Measurements from ENCODE around the gene OR13F1. TPM values are rescaled to one million over a fixed set of nuclear protein-coding genes. Genes with fewer than 3 reads are reported as not detected.

OR13F1 gene, protein sequence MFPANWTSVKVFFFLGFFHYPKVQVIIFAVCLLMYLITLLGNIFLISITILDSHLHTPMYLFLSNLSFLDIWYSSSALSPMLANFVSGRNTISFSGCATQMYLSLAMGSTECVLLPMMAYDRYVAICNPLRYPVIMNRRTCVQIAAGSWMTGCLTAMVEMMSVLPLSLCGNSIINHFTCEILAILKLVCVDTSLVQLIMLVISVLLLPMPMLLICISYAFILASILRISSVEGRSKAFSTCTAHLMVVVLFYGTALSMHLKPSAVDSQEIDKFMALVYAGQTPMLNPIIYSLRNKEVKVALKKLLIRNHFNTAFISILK
- not detected in 2 replicates for total RNA-seq

GRCh38 chr9:104503963-104504362, at the start of gene OR13F1:
Gene OR13F1 (plus strand): TSS chr9:104504263. CDS start chr9:104504263, 0 bp downstream.
- DNase-seq (ENCODE audit: low read depth): no peak
- H3K4me3 ChIP-seq (ENCODE audit: low read depth, low read length): no peak within 1 kb of the TSS
- TF ChIP-seq CTCF (IDR thresholded peaks at IDR 0.05; ENCODE audit: insufficient read depth, low read depth, low read length): no peak

DNA sequence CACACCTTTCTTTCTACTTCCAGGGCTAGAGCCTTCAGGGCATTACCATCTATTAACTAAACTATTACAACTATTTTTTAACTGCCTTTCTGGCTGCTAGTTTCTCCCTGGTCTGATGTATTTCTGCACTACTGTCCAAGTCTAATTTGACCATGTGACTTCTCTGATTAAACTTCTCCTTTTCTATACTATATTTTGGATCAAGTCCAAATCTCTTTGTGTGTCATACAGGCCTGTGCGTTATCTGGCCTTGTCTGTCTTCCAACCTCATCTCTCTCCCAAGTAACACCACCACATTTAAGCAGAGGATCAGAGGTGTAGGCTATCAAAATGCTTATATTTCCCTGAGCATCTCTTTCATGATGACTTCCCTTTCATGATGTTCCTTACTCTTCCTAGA, 47.2 kb upstream of the OR13F1 start:
- no peak for TF ChIP-seq CTCF (IDR thresholded peaks at IDR 0.05; ENCODE audit: insufficient read depth, low read depth, low read length)
- no peak for DNase-seq (ENCODE audit: low read depth)
- no peak overlapping the region for H3K4me3 ChIP-seq (ENCODE audit: low read depth, low read length)

GRCh38 chr9:104463864-104464263, 40.2 kb upstream of the OR13F1 start:
- TF ChIP-seq CTCF (IDR thresholded peaks at IDR 0.05; ENCODE audit: insufficient read depth, low read depth, low read length): no peak
- DNase-seq (ENCODE audit: low read depth): no peak
- no peak overlapping the region for H3K4me3 ChIP-seq (ENCODE audit: low read depth, low read length)

- H3K4me3 ChIP-seq (ENCODE audit: low read depth, low read length): no peak overlapping the region
- no peak for DNase-seq (ENCODE audit: low read depth)
- TF ChIP-seq CTCF (IDR thresholded peaks at IDR 0.05; ENCODE audit: insufficient read depth, low read depth, low read length): no peak
Measured at GRCh38 chr9:104468261-104468660, 35.8 kb upstream of the OR13F1 start.

- DNase-seq (ENCODE audit: low read depth): no peak
- TF ChIP-seq CTCF (IDR thresholded peaks at IDR 0.05; ENCODE audit: insufficient read depth, low read depth, low read length): no peak
- H3K4me3 ChIP-seq (ENCODE audit: low read depth, low read length): no peak overlapping the region
Measured at GRCh38 chr9:104482921-104483570, 21.0 kb upstream of the OR13F1 start.

DNA sequence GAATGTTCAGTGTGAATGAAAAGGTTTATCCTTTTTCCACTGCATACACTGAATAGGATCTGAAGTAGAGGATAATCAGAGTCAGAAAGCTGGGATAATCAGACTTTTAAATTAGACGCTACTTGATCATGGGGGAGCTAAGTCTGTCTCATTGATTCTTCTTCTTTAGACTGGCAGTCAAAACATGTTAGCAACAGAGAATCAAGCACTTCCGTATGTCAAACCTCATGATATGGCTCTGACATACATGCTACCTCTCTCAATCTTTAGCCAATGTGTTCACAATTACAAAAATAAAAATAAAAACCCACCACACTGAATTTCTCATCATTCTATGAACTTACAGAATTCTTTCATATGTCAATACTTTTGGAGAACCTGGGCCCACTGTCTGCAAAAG, 19.0 kb upstream of the OR13F1 start:
- DNase-seq (ENCODE audit: low read depth): no peak
- no peak overlapping the region for H3K4me3 ChIP-seq (ENCODE audit: low read depth, low read length)
- no peak for TF ChIP-seq CTCF (IDR thresholded peaks at IDR 0.05; ENCODE audit: insufficient read depth, low read depth, low read length)

Data from fibroblast of villous mesenchyme (primary cell).